ENCODE measurements around the gene CRISP2.
"Not testable (repeated sequence)": the region's sequence is repeated elsewhere in the genome, so short reads cannot be mapped to it uniquely, and the experiment has no call there.

- TF ChIP-seq, protein P1, sequence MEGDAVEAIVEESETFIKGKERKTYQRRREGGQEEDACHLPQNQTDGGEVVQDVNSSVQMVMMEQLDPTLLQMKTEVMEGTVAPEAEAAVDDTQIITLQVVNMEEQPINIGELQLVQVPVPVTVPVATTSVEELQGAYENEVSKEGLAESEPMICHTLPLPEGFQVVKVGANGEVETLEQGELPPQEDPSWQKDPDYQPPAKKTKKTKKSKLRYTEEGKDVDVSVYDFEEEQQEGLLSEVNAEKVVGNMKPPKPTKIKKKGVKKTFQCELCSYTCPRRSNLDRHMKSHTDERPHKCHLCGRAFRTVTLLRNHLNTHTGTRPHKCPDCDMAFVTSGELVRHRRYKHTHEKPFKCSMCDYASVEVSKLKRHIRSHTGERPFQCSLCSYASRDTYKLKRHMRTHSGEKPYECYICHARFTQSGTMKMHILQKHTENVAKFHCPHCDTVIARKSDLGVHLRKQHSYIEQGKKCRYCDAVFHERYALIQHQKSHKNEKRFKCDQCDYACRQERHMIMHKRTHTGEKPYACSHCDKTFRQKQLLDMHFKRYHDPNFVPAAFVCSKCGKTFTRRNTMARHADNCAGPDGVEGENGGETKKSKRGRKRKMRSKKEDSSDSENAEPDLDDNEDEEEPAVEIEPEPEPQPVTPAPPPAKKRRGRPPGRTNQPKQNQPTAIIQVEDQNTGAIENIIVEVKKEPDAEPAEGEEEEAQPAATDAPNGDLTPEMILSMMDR (IDR thresholded peaks at IDR 0.05), result not testable (repeated sequence)
- TF ChIP-seq POLR2A (IDR thresholded peaks at IDR 0.05), result not testable (repeated sequence)
Measured at GRCh38 chr6:49723917-49724316, 10.6 kb upstream of the CRISP2 start.

Data from body of pancreas (tissue), 4 donors.